Measurements from ENCODE around the gene SMARCAL1.
A peak's percentile ranks its signal among the peaks of the same experiment; 100 is the strongest.

The SMARCAL1 gene

DNA sequence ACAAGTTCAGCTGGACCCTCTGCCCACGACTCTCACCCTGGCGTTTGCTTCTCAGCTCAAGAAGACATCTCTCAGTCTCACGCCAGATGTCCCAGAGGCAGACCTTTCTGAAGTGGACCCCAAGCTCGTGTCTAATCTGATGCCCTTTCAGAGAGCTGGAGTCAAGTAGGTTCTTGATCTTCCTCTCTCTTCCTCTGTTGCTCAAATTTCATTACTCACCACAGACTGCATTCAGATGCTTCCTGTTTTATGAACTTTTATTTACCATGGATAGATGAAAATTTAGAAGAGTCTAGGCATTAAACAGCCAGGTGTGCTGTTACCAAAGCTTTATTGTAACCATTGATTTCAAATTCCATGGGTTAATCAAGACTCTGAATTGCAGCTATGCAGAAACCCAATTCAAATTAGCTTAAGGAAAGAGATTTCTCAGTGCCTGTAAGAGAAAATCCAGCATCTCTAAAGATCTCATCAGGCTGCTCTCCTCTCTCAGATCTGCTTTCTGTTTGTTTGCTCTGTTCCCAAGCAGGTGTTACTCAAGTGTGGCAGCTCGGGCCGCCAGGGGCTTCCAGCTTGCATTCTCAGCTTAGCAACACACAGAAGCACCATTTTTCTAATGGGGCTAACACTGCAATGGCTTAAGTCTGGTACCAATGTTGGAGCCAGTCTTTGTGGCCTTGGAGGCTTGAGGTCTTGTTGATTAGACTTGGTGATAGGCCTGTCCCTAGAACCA, 16.5 kb downstream of the SMARCAL1 start:
- peak; percentile 24 for DNase-seq (ENCODE audit: low spot score)

DNA sequence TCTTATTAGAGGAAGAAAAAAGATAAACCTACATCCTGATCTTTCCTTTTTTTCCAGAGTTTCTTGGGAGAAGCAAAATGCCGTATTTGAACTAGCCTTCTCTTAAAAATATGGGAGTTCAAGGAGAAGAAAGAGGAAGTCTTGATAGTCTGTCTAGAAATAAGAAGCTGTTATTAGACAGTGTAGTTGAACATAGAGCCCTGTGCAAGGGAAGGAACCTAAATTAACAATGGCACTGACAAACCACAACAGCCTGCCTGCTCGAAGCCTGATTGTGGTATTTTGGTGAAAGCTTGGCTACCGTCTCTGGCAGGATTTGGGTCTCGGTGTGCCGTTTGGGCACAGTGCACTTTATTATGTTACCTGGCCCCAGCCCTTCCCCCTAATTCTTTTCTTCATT, 17.1 kb downstream of the SMARCAL1 start:
- DNase-seq (ENCODE audit: low spot score), result no peak

DNA sequence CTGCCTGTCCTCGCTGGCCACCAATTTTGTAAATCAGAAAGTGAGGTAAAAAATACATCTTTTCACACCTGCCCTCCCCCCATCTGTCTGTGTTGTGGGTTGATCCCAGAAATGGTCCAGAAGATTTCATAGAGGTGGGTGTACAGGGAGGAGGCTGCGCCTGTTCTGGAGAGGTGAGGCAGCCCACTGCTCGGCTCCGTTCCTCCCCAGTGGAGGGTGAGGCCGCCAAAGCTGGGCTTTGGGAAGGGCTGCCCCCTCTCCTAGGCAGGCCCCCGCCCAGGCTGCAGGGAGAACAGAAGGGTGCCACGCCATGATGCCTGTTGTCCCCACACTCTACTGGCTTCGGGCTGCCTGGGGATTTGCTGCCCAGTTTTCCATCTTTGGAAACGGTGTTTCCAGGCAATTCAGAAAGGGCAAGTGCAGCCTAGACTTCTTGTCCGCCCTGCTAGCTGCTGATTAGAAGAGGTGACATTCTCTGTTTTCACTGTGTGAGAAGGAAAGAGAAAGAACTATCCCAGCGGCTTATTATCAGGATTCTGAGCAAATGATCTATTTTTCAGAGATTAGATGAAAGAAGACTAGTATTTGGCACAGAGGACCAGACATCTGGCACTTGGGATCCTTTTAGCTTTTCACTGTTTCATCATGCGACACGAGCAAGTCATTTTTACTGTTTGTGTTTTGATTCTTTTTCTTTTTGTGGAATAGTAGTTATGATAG, 18.7 kb downstream of the SMARCAL1 start:
- DNase-seq (ENCODE audit: low spot score), result no peak

DNA sequence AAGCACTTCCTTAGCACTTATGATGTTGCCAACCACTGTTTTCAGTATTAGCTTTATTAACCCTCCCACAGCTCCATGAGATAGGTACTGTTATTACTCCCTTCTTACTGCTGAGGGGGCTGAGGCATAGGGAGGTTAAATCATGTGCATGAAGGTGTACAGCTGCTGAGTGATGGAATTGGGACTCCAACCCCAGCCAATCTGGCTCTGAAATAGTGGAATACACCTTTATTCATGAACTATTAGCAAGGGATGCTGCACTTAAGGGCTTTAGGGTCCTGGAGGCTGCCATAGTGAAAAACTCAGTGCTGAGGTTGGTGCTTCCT, 19.2 kb downstream of the SMARCAL1 start:
- no peak for DNase-seq (ENCODE audit: low spot score)

DNA sequence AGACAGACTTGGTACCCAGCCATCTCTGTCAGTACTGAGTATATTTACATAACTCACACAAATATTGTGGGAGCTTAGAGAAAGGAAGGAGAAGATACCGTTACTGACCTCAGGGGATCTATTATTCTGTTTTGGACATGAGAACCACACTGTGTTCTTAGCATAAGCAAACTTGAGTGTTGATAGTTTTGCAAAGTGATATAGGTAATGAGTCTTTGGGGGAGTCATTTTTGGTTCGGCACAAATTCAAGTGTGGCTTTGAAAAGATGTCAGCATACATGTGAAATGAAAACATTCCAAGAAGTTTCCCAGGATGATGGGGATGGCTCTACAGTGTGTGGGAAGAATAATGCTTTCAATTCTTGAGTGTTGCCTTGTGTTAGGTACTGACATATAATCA, 24.1 kb downstream of the SMARCAL1 start:
- no peak for DNase-seq (ENCODE audit: low spot score)

DNA sequence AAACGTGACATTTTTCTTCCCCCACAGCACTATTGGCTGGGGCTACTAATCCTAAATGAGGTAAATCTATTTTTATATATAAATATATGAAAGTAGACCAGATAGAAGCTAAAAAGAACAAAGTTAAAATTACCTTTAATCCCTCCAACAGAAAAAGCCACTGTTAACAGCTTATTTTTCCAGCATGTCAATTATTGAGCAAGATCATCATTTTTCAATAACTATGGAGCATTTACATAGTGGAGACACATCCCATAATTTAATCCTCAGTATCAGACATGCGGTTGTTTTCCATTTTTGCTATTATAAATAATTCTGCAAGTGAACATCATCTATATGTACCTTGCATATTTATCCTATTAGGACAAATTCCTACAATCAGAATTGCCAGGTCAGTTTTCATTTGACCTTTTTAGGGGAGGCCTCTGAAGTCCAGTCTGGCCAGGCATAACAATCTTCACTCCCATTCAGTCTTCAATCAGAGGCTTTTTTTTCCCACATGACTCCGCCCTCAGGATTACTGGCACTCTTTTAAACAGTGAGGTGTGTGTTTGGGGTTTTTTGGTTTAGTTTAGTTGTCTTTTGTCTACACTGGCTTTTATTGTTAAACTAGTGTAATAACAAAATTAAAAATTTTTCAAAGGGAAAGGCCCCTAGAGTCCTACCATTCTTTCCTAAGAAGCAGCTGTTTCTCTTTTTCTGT, 29.2 kb downstream of the SMARCAL1 start:
- DNase-seq (ENCODE audit: low spot score), result no peak

DNA sequence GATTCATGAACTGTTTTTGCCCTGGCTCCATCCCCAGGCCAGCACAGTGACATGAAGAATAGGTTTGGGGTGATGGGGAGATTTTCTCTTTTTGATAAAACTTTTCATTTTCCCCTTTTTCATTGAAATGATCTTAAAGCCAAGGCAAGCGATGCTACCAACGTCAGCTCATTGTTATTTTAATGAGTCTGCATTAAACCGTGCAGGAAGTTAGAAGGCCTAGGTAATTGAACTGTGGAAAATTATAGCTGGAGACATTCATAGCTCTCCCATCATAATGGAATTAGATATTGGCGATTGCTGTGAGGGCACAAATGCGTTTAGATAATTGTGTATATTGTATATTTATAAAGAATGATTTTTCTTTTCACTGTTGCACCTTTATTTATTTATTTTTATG, 33.2 kb downstream of the SMARCAL1 start:
- no peak for DNase-seq (ENCODE audit: low spot score)

DNA sequence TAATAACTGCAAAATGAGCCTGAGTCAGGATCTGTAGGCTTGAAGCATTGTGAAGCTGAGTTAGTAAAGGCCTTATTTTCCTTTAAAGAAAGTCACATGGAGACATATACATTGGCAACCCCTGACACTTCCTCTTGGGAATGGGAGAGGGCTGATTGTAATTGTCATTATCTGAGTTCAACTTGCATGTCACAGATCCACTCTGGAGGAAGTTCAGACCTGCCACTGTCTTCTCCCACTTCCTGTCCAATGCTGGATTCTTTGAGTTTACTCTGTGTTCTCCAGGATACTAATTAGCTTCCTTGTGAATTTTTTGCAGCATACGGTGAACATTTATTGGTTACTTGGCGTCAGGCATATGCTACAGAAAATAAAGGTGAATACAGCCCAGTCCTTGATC, 34.1 kb downstream of the SMARCAL1 start:
- DNase-seq (ENCODE audit: low spot score), result no peak

DNA sequence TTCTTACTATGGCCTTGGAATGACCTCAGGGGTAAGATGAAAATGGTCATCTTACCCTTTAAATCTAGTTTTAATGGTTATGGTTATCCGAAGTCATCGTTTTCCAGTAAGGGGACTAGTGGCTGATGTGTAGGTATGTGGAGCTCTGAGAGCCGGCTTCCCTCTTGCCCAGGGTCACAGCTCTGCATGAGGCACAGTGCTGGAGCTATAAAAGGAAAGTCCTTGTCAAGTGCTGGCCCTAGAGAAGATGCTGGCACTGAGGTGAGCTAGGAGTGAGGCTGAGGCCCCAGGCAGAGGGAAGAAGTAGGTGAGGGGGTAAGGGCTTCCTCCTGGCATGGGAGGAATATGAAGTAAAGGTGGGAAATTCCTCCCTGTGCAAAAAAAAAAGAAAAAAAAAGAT, 35.0 kb downstream of the SMARCAL1 start:
- DNase-seq (ENCODE audit: low spot score), result no peak

DNA sequence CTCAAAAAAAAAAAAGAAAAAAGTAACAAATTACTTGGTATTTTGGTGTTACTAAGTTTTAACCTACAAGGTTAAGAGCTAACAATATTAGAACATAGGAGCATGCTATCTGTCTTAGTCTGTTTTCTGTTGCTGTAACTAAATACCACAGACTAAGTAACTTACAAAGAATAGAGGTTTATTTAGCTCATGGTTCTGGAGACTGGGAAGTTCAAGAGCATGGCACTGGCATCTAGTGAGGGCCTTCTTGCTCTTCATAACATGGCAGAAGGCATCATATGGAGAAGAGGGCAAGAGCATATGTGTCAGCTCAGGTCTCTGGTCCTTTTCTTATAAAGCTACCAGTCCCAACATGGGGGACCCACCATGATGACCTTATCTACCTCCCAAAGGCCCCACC, 36.5 kb downstream of the SMARCAL1 start:
- DNase-seq (ENCODE audit: low spot score), result no peak

DNA sequence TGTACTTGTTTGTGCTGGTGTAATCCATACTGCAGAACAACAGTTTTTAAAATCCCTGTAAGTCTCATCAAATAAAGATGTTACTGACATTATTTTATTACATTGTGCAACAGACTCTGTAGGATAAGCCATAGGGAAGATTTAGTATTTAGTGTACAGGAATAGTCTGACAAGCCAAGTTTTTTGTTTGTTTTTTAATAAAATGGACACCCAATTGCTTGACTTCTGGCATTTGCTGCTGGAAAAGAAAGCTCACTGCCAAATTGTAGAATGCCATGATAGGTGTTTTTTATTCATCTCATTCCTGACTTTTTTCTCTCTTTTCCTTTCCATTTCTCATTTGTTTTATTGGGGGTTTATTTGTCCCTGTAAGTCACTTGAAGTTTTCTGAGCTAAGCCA, 38.1 kb downstream of the SMARCAL1 start:
- DNase-seq (ENCODE audit: low spot score), result no peak

DNA sequence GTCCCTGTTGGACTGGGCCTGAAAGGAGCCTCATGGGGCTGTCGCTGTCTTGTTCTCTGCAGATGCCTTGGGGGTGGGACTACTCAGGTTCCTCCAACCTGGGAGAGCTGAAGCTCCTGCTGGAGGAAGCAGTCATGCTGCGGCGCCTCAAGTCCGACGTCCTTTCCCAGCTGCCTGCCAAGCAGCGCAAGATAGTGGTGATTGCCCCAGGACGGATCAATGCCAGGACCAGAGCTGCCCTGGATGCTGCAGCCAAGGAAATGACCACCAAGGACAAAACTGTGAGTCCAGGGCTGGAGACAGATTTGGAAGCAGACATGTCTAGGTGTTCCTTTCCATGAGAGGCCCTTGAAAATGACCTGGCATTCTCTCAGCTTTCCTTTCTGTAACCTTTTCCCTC, 38.5 kb downstream of the SMARCAL1 start:
- no peak for DNase-seq (ENCODE audit: low spot score)

DNA sequence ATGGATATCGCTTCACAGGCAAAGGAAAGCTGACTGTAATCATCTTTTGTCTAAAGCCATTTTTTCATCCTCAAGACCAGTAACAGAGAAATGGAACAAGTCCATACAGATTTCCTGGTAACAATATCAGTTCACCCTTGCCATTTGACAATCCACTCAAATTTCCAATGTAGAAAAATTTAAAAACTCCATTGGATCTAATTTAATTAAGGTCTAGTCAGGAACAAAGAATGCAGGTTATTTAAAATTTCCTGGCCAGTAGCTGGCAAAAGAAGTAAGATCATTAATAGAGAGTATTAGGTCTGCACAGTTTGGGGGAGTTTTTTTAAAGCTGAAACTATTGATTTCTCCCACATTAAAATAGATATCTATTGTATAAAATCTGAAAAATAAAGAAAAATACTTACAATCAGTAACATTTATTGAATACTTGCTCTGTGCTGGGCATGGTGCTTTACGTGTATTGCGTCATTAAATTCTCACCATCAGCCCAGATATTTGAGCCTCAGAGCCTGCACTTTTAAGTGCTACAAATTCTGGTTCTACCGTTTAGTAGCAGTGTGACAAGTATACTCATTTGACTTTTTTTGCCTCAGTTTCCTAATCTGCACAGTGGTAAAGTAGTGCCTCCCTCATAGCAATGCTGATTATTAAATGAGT, 41.8 kb downstream of the SMARCAL1 start:
- DNase-seq (ENCODE audit: low spot score), result no peak

DNA sequence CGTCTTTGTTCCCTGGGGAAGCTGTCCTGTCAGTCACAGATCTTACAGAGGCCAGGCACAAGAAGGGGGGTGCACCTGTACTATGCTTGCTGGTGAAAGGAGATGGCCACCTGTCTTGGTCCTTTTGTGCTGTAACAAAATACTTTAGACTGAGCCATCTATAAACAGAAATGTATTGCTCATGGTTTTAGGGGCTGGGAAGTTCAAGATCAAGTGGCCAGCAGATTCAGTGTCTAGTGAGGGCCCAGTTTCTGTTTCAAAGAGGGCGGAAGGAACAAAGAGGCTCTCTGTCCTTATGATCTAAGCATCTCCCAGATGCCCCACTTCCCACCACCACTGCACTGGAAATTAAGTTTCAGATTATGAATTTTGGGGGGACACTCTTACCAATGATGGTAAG, 50.9 kb downstream of the SMARCAL1 start:
- DNase-seq (ENCODE audit: low spot score), result no peak

DNA sequence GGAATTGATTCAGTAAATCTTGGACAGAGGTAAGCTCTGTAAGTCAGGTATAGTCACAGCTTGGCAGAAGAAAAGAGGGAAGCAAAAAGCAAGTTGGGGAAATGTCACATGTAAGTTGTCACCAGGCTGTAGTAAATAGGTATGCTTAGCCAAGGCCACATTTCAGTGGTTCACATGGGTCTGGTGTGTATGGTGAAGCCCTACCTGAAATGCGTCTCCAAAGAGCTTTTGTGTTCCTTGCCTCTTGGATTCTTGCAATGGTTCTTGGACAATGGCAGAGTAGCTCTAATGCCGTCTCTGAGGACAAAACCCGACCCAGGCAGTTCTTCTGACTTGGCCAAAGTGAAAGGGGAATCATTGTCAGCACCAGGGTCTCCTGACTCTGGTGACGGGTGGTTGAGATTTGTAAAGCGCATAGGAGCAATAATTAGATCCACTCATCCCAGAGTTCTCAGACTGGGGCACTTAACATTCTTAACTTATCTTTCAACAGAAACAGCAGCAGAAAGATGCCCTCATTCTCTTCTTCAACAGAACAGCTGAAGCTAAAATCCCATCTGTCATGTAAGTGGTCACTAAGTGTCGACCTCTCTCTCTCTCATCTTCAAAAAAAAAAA, 51.9 kb downstream of the SMARCAL1 start:
- DNase-seq (ENCODE audit: low spot score), result no peak

DNA sequence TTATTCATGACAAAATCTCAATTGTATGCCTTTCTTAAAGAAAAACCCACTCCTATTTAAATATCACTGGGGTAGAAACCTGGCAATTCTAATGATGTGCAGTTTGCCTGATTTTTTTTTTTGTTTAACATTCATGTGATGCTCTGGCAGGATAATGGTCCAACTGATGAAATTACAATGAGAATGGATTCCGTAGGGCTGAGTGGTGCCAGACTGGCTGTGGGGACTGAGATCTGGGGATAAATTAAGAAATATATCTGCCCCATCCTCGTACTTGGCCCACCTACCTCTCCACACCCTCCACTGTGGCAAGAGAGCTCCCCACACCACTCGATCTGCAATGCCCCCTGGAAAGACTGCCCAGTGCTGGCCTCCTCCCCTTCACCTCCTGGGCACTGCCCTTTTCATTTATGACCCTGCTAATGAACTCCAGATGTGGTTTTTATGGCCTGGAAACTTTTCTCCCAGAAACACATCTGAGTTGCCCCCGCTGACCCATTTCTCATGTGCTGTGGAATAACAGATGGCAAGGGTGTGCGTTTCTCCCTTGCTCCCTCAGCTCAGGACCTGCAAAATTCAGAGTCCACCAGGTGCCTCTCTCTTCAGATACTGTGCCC, 53.4 kb downstream of the SMARCAL1 start:
- DNase-seq (ENCODE audit: low spot score), result no peak

DNA sequence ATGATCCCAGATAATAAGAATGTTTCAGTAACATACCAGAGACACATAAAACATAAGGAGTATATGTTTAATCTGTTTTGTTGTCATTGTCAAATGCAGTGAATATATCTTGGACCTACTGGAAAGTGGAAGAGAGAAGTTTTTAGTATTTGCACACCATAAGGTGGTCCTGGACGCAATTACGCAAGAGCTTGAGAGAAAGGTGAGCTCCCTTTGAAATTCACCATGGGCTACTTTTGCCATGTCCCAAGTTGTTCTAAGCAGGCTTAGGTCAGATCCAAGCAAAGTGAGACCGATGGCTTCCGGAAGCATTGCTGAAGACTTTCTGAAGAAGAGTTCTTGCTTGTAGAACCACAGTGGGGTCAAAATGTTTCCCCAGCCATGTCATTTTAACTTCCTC, 55.6 kb downstream of the SMARCAL1 start:
- no peak for DNase-seq (ENCODE audit: low spot score)

DNA sequence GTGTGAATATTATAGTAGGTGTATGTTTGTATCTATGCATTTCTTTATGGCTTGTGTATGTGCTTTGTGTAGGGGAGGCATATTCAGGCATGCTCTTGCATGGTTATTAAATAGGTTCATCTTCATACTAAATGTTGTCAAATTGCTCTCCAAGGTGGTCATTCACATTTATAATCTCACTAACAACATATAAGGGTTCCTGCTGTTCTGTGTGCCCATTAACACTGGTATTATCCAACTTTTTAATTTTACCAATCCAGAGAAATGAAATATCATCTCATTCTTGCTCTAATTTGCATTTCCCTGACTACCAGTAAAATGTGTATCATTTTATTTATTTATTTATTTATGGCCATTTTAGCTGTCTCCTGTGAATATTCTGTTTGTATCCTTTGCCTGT, 57.4 kb downstream of the SMARCAL1 start:
- no peak for DNase-seq (ENCODE audit: low spot score)

DNA sequence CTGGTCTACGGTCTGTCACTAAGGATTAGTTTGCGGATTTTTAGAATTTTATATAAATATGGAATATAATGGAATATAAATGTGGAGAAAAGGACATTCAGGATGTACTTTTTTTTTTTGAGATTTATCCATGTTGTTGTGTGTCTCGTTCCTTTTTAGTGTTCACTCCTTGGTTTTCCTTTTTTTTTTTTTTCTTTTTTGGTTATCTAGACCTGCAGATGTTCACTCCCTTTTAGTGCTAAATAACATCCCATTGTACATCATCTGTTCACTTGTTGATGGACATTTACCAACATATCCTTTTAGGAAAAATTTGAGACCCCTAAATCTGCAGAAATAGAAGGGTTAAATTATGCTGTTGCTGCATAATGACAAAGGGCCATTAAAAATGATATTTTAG, 60.9 kb downstream of the SMARCAL1 start:
- no peak for DNase-seq (ENCODE audit: low spot score)

DNA sequence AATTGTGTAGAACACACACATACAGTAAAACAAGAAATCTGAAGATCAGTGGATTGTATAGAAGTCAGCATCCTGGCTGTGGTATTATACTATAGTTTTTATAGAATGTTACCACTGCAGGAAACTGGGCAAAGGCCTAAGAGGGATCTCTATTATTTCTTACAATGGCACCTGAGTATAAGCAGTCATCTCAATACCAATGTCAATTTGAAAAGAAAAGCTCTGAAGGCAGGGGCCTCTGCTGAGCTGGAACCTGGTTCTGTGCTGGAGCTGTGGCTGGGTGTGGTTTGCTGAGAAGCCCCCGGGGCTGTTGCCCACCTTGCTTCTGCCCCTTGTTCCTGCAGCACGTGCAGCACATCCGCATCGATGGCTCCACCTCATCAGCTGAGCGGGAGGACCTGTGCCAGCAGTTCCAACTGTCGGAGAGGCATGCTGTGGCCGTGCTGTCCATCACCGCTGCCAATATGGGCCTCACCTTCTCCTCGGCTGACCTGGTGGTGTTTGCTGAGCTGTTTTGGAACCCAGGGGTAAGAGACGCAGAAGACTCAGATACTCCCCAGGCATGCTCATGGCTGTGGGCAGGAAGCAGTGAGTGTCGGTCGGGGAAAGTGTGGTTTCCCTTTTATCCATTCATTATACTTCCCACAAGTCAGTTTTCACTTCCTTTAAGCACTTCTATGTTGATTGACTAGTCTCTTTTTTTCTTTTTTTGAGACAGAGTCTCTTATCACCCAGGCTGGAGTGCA, 62.8 kb downstream of the SMARCAL1 start:
- no peak for DNase-seq (ENCODE audit: low spot score)

DNA sequence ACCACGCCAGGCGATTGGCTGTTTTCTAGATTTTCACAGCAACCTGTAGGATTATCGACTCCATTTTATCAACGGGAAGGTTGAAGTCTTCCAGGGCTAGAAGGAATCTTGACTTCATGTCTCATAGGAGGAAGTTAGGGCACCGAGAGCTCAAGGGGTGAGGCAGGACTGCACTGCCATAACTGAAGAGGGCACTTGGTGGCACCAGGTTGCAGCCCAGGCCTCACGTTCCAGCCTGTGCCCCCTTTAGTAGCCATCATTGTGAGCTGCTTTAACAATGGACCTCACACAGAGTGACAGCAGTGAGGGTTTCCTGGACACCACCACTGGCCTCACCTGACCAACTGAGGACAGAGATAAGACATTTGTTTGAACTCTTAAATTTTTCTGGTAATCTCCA, 63.5 kb downstream of the SMARCAL1 start:
- DNase-seq (ENCODE audit: low spot score), result no peak
